Kidney (tissue), 14 donors: ENCODE measurements around the gene RND2. TPM values are rescaled to one million over a fixed set of nuclear protein-coding genes. Genes with fewer than 3 reads are reported as not detected.

Experiments used
- DNase-seq, 5 donors: peaks; one replicate each; pipeline ENCODE4 v3.0.0-alpha.2; 2013 to 2020
- FAIRE-seq: peaks from 2 replicates; lab custom pipeline; 2012; peaks lifted over from hg19 to GRCh38; lab: Jason Lieb, UNC
- H3K27ac ChIP-seq, 2 donors: one replicate each; pipeline ENCODE4 v1.7.0; 2013; ENCODE audit warnings: low read depth in 2 of 2, low read length in 2 of 2, inconsistent platforms in 1 of 2
- H3K27me3 ChIP-seq: one replicate; pipeline ENCODE4 v1.7.1; 2013; ENCODE audit warnings: low read length, inconsistent platforms; ENCODE audit not compliant: control insufficient read depth, insufficient read depth
- H3K36me3 ChIP-seq, 3 donors: one replicate each; pipeline versions ENCODE4 v1.7.0 to v1.7.1; 2013; ENCODE audit warnings: low read length in 3 of 3, control low read depth in 1 of 3, inconsistent platforms in 1 of 3; ENCODE audit not compliant: insufficient read depth in 3 of 3, control insufficient read depth in 2 of 3
- H3K4me1 ChIP-seq, 3 donors: one replicate each; pipeline versions ENCODE4 v1.7.0 to v1.7.1; 2013; ENCODE audit warnings: low read length in 3 of 3, inconsistent platforms in 1 of 3, low read depth in 1 of 3; ENCODE audit not compliant: control insufficient read depth in 2 of 3, insufficient read depth in 2 of 3
- H3K4me3 ChIP-seq, 3 donors: one replicate each; pipeline versions ENCODE4 v1.7.0 to v1.8.1; 2013; ENCODE audit warnings: low read length in 3 of 3, control low read depth in 1 of 3, inconsistent platforms in 1 of 3
- H3K9ac ChIP-seq, 3 donors: one replicate each; pipeline versions ENCODE4 v1.7.0 to v1.7.1; 2013; ENCODE audit warnings: low read length in 3 of 3, control low read depth in 1 of 3, inconsistent platforms in 1 of 3
- H3K9me3 ChIP-seq, 3 donors: one replicate each; pipeline versions ENCODE4 v1.7.0 to v1.7.1; 2013; ENCODE audit warnings: low read length in 3 of 3, control low read depth in 1 of 3, inconsistent platforms in 1 of 3; ENCODE audit not compliant: control insufficient read depth in 2 of 3, insufficient read depth in 1 of 3
- intact Hi-C: fragments of 100-400 bp; cut with DNase I; formaldehyde crosslinking; loops from one replicate; pipeline ENCODE4 v1.11.1; 2022
- polyA plus RNA-seq: library from polyadenylated mRNA; stranded (reverse); fragments of 350-450 nt; fragmentation: Illumina TruSeq; extraction: RNeasy Lipid Tissue Mini Kit (QIAGEN cat#74804); gene quantifications from one replicate; pipeline ENCODE4 v1.2.3, GENCODE V29; 2014; ENCODE audit warnings: low read depth, low replicate concordance; ENCODE audit not compliant: insufficient read depth
- total RNA-seq: library from RNA; stranded (reverse); fragmentation: NEBNext Ultra II Directional; extraction: Animal tissue kit (Norgen Biotek cat#: 25700); gene quantifications from one replicate; pipeline ENCODE4 v1.2.1, GENCODE V29; 2021
- TF ChIP-seq, protein P1 (sequence below): IDR thresholded peaks from 3 replicates; pipeline ENCODE4 v1.5.1; 2012; ENCODE audit warnings: mild to moderate bottlenecking, moderate library complexity, borderline replicate concordance; ENCODE audit not compliant: insufficient read depth; ENCODE audit errors: extremely low read depth
- donor health status: control.
- donor health status: control.
- donor health status: control.
- donor health status: control.
- donor health status: control.
- donor health status: DM: yes; HTN: yes; CAD: no.
- donor health status: Normal renal cell carcinoma (clear cell type).

RND2 gene
- total and polyA plus RNA-seq, 2 donors from 2014 or later = 0.63 to 2.3 TPM

- Histone ChIP-seq H3K9ac (no peak overlapping the region), H3K4me1 (peaks cover 0 to 17% (median 0%) of the 10 kb centered on the region in 3 donors), H3K27me3 (no peaks in the 10 kb centered on the region), H3K36me3 (peaks cover 0 to 3% (median 0%) of the 10 kb centered on the region in 3 donors), H3K27ac (peak overlapping the region in 1 of 2 donors; percentile 11), H3K4me3 (no peak overlapping the region), H3K9me3 (no peaks in the 10 kb centered on the region)
- TF ChIP-seq, protein P1, sequence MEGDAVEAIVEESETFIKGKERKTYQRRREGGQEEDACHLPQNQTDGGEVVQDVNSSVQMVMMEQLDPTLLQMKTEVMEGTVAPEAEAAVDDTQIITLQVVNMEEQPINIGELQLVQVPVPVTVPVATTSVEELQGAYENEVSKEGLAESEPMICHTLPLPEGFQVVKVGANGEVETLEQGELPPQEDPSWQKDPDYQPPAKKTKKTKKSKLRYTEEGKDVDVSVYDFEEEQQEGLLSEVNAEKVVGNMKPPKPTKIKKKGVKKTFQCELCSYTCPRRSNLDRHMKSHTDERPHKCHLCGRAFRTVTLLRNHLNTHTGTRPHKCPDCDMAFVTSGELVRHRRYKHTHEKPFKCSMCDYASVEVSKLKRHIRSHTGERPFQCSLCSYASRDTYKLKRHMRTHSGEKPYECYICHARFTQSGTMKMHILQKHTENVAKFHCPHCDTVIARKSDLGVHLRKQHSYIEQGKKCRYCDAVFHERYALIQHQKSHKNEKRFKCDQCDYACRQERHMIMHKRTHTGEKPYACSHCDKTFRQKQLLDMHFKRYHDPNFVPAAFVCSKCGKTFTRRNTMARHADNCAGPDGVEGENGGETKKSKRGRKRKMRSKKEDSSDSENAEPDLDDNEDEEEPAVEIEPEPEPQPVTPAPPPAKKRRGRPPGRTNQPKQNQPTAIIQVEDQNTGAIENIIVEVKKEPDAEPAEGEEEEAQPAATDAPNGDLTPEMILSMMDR = no peak
- intact Hi-C loops = no loop called here
- peak; percentile 64 to 85 (median 81) for DNase-seq
- no peak for FAIRE-seq
These were observed 6.8 kb upstream of the RND2 start for GRCh38 chr17:43018008-43018853.

DNA sequence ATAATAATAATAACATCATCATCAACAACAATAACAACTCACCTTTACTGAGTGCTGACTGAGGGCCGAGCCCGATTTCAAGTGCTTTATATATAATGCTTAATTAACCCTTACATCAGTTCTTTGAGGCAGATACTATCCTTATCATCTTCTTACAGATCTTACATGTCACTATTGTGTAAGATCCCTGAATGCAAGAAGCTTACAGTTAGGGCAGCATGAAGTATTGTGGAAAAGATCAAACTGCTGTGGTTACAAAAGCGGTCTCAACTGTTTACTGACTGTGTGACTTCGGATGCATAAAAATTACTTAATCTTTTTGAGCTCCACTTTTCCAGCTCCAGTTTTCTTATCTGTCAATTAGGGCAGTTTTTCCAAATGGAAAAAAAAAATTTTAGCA, 6.1 kb upstream of the RND2 start:
- no peak overlapping the region for H3K9ac ChIP-seq
- no peaks in the 10 kb centered on the region for H3K9me3 ChIP-seq
- intact Hi-C loops = no loop called here
- DNase-seq (no peak), FAIRE-seq (no peak)
- peaks cover 0 to 17% (median 0%) of the 10 kb centered on the region in 3 donors for H3K4me1 ChIP-seq
- H3K4me3 ChIP-seq = no peak overlapping the region
- no peaks in the 10 kb centered on the region for H3K27me3 ChIP-seq
- peak overlapping the region in 1 of 2 donors; percentile 11 for H3K27ac ChIP-seq
- TF ChIP-seq, protein P1 = no peak
- H3K36me3 ChIP-seq = peaks cover 0 to 3% (median 0%) of the 10 kb centered on the region in 3 donors

GRCh38 chr17:43019418-43019817, 5.6 kb upstream of the RND2 start:
- no peak for FAIRE-seq
- TF ChIP-seq, protein P1 = no peak
- H3K4me3 ChIP-seq = no peak overlapping the region
- peak in 1 of 5 donors; percentile 26 for DNase-seq
- H3K27me3 ChIP-seq = no peaks in the 10 kb centered on the region
- H3K36me3 ChIP-seq = peaks cover 0 to 1% (median 0%) of the 10 kb centered on the region in 3 donors
- H3K9me3 ChIP-seq = no peaks in the 10 kb centered on the region
- no peak overlapping the region for H3K9ac ChIP-seq
- H3K27ac ChIP-seq = peak overlapping the region; percentile 6 to 29
- H3K4me1 ChIP-seq = peaks cover 0 to 17% (median 0%) of the 10 kb centered on the region in 3 donors
- intact Hi-C loops = no loop called here
